8988T (cell line): ENCODE data around the gene SMIM29.

Experiments used
- DNase-seq: peaks from one replicate; pipeline ENCODE4 v3.0.0; 2011

SMIM29 gene

GRCh38 chr6:34239893-34240292 is 8.9 kb downstream of the SMIM29 start:
- no peak for DNase-seq

GRCh38 chr6:34239500-34239825 is 9.3 kb downstream of the SMIM29 start:
- DNase-seq = no peak

GRCh38 chr6:34238585-34239499 is 10.0 kb downstream of the SMIM29 start:
- DNase-seq = no peak

- no peak for DNase-seq
Observed at GRCh38 chr6:34237722-34238584, 10.9 kb downstream of the SMIM29 start.

GRCh38 chr6:34237316-34237721 is 11.5 kb downstream of the SMIM29 start:
- no peak for DNase-seq

- DNase-seq = peak; percentile 97
Observed at GRCh38 chr6:34236443-34237315, 12.1 kb downstream of the SMIM29 start, which contains the start of gene HMGA1. TSS of gene HMGA1 (plus strand) at chr6:34236873. CDS start at chr6:34240781, 3,908 bp downstream.

GRCh38 chr6:34236131-34236442 is 12.7 kb downstream of the SMIM29 start:
- no peak for DNase-seq

- DNase-seq = peak; percentile 93
Observed at GRCh38 chr6:34235307-34236130, 13.3 kb downstream of the SMIM29 start.

GRCh38 chr6:34234667-34235306 is 14.0 kb downstream of the SMIM29 start:
- DNase-seq = no peak

- no peak for DNase-seq
Observed at GRCh38 chr6:34233867-34234266, 14.9 kb downstream of the SMIM29 start.

GRCh38 chr6:34232901-34233300 is 15.9 kb downstream of the SMIM29 start:
- no peak for DNase-seq

GRCh38 chr6:34231566-34232336 is 17.1 kb downstream of the SMIM29 start:
- no peak for DNase-seq

GRCh38 chr6:34230653-34231371 is 18.0 kb downstream of the SMIM29 start:
- no peak for DNase-seq

- DNase-seq = no peak
Observed at GRCh38 chr6:34229877-34230276, 18.9 kb downstream of the SMIM29 start.

- no peak for DNase-seq
Observed at GRCh38 chr6:34227761-34228421, 20.9 kb downstream of the SMIM29 start.

GRCh38 chr6:34226731-34227586 is 21.8 kb downstream of the SMIM29 start:
- no peak for DNase-seq

GRCh38 chr6:34226066-34226465 is 22.7 kb downstream of the SMIM29 start:
- DNase-seq = no peak

GRCh38 chr6:34225551-34225950 is 23.3 kb downstream of the SMIM29 start:
- DNase-seq = no peak
